ENCODE measurements around the gene C9orf43.
"Not testable (repeated sequence)": the region's sequence is repeated elsewhere in the genome, so short reads cannot be mapped to it uniquely, and the experiment has no call there.

C9orf43 gene

DNA sequence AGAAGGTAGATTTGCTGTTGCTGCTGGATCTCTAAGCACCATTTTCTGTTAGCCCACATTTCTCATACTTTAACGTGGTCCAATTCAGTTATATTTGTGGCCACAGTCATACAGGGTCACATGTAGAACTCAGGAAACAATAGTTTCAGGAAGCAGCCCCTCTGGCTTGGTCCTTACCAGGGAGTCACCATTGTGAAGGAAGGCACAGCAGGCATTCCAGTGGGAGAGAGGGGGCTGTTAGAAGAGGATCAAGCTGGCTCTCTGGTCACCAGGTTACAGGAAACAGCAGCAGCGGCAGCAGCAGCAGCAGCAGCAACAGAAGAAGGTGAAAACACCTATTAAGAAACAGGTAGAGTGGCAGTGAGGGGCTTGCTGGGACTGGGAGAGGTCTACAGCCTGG is 14.5 kb downstream of the C9orf43 start:
- no peak for DNase-seq

- no peak for DNase-seq
These were observed 16.2 kb downstream of the C9orf43 start for GRCh38 chr9:113426701-113427100.

DNA sequence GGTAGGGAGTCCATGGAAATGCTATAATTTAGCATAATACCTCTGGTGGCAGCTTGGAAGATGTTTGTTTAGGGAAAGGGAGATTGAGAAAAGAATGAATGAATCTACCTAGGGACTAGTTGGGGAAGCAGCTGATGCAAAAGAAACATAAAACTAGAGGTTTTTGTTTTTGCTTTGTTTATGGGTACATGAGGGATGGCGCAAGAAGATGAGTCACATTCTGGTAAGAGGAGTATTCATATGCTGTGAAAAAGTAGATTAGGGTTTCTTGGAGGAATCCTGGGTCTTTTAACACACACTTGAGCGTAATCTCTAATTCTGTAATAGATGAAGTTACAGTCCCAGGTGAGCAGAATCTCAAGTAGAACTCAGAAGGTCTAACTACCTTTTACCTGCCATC is 17.1 kb downstream of the C9orf43 start:
- no peak for DNase-seq

DNA sequence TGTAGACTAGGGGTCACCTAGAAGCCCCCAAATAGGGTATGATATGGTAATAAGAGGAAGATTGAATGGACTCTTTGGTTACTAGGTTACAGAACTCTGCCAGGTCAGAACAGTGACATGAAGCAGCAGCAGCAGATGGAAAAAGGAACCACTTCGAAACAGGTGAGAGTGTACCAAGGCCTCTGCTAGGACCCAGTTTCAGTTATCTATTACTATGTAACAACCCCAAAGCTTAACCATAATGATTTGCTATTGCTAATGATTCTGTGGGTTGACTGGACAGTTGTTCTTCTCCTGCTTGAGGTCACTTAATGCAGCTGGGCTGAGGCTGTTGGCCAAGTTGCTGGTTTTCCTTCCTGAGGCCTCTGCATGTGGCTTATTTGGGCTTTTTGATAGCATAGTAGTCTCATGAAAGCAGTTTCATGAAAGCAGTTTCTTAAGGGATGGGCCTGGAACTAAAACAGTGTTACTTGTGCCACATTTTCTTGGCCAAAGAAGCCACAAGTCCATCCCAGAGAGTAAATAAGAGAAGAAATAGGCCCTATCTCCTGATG is 17.6 kb downstream of the C9orf43 start:
- no peak for DNase-seq

GRCh38 chr9:113431191-113431590 is 20.6 kb downstream of the C9orf43 start:
- DNase-seq: no peak

GRCh38 chr9:113436728-113437515 is 26.4 kb downstream of the C9orf43 start:
- no peak for DNase-seq

GRCh38 chr9:113437716-113438115 is 27.2 kb downstream of the C9orf43 start:
- DNase-seq: not testable (repeated sequence)

DNA sequence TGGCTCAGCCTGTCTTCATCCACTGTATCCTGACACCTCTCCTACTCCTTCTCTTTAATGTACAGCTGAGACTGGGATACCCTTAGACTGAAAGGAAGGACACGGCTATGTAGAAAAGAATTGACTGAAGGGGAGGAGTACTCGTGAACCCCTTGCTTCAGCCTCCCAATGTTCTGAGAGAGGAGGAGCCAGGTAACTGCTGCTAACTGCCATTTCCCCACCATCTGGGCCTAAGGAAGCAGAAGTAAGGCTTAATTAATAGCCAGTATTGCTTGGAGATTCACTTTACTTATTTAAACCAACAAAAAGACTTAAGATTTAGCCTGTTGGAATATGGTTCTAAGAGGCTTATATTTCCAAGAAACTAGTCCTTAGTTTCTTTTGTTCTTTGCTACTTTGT is 34.2 kb downstream of the C9orf43 start:
- no peak for DNase-seq

GRCh38 chr9:113446323-113446740 is 35.8 kb downstream of the C9orf43 start:
- DNase-seq: no peak

DNA sequence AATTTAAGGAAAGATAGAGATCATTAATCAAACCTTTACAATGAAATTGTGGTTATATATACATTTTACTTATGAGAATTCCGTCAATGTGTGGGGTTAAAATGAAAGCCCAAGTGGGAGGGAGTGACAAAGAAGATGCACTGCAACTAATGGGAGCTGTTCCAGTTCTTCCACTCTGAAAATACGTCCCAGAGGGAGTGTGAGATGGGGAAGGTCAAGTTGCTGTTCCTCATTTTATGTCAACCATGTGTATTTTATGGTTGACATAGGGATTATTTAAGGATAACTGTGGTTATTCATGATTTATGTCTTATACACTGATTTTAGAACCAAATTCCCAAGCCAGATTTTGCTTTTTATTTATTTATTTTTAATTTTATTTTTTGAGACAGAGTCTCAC is 38.8 kb downstream of the C9orf43 start:
- DNase-seq: no peak

GRCh38 chr9:113452113-113452605 is 41.6 kb downstream of the C9orf43 start:
- DNase-seq: no peak

GRCh38 chr9:113454914-113455761 is 44.6 kb downstream of the C9orf43 start:
- no peak for DNase-seq

GRCh38 chr9:113456235-113456634 is 45.7 kb downstream of the C9orf43 start:
- DNase-seq: no peak

DNA sequence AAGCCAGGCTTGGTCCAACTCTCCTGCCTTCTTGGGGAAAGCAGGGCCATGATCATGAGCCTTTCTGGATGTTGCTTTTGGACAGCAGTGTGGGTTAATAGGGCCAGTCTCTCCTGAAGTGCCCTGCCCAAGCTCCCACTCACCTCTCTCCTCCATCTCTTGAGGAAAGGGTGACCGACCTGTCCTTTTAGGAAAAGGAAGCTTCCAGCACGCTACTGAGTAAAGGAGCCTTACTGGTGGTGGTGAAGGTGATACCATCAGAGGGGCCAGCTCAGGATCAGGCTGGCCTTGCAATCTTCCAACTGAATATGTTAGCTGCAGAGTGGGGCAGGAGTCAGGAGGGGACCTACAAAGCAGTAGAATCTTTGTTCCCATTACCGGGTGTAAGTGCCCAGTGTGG is 50.7 kb downstream of the C9orf43 start:
- DNase-seq: no peak

DNA sequence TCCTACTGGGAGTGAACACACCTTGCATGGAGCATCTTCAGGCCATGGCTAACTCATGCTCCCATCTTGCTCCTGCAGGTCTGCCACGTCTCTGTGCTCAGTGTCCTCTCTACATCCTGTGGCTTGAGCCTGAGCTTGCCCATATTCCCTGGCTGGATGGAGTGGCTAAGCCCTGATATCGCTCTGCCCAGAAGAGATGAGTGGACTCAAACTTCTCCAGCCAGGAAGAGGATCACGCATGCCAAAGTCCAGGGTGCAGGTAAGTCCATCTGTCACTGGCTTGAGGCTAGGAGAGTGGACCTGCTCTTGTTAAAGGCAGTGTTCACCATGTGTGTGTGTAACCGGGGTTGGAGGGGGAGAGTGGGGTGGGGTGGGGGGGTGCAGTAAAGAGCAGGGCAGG is 51.4 kb downstream of the C9orf43 start:
- DNase-seq: no peak

GRCh38 chr9:113462781-113463286 is 52.3 kb downstream of the C9orf43 start:
- DNase-seq: no peak

DNA sequence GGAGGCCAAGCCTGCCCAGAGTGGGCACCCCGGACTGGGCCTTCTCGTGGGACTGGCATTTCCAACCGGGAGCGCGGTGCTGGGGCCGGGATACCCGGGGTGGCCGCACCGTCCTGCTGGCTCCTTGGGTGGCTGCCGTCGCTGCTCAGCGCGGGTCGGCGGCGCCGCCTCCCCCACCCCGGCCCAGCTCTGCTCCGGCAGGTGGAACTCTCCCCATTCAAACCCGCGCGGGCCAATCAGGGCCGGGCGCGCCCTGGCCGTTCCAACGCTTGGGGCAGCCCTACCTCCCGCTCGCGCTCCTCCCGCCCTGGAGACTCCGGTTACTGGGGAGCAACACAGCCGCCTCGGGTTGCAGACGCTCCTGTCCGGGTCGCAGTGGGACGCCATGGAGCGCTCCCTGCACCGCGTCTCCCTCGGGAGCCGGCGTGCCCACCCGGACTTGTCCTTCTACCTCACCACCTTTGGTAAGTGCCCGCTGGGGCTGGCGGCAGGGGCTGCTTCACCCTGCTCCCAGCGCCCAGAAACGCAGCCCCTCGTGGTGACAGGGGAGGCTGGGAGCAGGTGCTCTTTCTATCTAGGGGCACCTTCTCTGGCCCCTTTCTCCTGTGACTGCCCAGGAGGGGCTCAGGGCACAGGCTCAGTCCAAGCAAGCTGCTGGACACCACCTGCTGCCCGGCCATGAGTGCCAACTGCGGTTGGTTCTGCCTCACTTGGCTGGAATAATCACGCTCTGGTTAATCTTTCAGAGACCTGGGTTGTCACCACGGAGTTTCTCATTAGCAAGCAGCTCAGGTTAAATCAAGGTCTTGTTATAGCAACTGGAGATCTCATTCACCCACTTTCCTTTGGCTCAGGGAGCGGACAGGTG is 53.1 kb downstream of the C9orf43 start, which contains the start of gene RGS3:
TSS of gene RGS3 (plus strand) at position 310 of the 868 bp plus-strand sequence. CDS start at position 386, 76 bp downstream.
- no peak for DNase-seq

DNA sequence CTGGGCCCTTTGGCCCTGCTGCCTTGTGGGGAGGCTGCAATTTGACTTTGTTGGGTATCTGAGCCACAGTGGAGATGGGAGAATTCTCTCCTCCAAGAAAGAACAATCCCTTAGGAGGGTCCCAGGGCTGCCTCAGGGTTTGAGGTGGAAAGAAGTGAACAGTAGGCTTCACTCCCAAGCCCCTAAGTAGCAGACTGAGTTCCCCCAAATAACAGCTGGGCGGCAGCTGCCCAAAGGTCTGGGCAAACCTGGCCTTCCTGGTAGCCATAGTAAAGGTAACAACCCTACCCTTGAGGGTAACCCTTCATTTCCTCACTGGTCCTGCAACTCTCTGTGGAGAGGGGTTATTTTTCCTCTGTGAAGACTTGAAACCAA is 53.7 kb downstream of the C9orf43 start:
- DNase-seq: no peak

DNA sequence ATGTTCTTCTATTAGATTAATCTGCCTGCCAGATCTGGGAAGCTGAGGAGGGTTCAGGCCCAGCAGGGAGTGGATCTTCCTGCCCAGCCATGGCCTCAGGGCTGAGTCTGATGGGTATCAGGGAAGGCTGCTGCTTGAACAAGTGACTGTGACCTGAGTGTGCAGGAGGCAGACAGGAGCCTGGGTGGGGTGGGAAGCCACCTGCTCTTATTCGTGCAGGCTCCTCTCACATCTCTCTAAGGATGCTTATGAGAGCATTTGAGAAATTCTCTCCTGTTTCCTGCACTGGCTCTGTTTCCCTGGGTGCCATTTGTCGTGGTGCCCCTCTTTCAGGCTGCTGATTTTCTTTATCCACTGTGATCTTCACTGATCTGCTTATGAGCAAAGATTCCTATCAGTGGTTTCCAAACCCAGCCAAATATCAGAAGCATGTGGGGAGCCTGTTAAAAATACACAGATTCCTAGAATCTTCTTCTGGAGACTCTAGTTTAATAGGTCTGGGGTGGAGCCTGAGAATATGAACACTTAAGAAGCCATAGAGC is 55.1 kb downstream of the C9orf43 start:
- DNase-seq: no peak

GRCh38 chr9:113467183-113467582 is 56.6 kb downstream of the C9orf43 start:
- no peak for DNase-seq

GRCh38 chr9:113468716-113469448 is 58.3 kb downstream of the C9orf43 start:
- no peak for DNase-seq
